ENCODE results near the gene COMTD1.

DNA sequence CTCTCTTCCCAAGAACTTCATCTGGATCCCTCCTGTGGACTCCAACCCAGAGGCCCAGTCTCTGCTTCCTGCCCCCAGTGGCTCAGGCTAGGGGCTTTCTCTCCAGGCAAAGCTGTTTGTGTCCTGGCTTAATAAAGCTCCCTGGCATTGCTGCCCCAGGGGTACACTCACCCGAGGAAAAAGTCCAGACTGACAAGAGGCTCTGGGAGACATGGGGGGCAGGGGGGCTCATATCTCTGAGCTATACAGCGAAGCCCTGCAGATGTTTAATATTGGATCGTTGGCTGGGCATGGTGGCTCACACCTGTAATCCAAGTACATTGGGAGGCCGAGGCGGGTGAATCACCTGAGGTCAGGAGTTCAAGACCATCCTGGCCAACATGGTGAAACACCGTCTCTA, 10.7 kb upstream of the COMTD1 start:
- TF ChIP-seq POLR2A (IDR thresholded peaks at IDR 0.05) (no peak), CTCF (IDR thresholded peaks at IDR 0.05) (no peak)

Data from prostate gland (tissue), 2 donors.